GM11168 (cell line): Measurements from ENCODE around the gene CCL27.

Experiments used
- in situ Hi-C: fragments of 300-500 bp; cut with MboI; formaldehyde crosslinking; loops from one replicate; pipeline ENCODE4 v1.12.0; 2022; ENCODE audit warnings: low sequenced_read_pairs; ENCODE audit not compliant: unreplicated experiment

Gene CCL27, protein sequence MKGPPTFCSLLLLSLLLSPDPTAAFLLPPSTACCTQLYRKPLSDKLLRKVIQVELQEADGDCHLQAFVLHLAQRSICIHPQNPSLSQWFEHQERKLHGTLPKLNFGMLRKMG

DNA sequence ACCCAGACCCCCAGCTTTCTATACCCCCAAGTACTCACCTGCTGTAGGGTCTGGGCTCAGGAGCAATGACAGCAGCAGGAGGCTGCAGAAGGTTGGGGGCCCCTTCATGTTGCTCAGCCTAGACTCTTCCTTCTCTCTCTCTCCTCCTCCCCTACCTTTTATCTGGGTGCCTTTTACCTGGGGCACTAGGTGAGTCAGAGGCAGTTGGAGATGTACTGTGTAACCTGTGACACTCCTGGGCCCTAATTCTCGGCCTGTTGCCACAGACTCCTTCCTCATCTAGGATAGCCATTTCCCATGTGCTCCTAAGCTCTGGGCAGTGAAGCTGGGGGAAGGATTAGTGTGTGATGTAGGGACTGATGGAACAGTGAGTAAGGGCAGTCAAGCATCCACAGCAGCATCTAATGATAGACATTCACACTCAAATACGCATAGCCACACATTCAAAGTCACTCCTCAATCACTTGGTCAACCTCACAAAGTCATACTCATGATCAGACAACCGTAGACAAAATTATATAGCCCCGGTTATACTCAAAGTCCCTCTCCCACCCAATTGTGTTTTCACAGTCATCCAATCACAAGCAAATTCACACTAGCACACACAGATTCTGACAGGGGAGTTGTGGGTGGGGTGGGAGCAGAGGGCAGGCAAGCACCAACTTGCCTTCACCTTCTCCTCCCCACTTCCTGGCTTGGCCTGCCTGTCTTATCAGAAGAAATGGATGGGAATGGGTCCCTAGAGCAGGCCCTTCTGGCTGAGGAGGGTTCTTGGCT lies at the start of gene CCL27:
Gene CCL27, minus strand, starts transcription at position 132 of the 777 bp plus-strand sequence. Its CDS starts 24 bp downstream, at position 108.
- in situ Hi-C loops = no loop called here

- in situ Hi-C loops = no loop called here
Observed at GRCh38 chr9:34712140-34712539, 49.7 kb upstream of the CCL27 start.

DNA sequence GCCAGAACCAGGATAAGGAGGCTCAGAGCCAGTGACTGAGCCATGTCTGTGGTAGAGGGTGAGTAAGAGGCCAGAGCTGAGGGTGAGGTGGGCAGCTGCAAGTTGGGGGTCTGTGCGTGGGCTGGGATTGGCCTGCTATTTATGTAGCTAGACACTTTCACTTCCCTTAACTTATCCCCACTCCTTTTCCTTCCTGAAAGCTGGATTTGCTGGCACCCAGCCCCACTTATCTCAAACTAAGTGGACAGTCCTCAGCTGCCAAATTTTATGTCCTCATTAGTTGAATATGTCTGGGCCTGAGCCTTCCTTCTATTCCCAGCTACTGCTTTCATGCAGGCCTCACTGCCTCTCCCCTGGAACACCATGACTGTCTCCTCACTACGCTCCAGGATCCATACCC lies 47.6 kb upstream of the CCL27 start, which contains the start of gene CCL21:
Gene CCL21, minus strand, starts transcription at position 114 of the 400 bp plus-strand sequence. Its CDS starts 70 bp downstream, at position 44.
- in situ Hi-C loops = no loop called here

DNA sequence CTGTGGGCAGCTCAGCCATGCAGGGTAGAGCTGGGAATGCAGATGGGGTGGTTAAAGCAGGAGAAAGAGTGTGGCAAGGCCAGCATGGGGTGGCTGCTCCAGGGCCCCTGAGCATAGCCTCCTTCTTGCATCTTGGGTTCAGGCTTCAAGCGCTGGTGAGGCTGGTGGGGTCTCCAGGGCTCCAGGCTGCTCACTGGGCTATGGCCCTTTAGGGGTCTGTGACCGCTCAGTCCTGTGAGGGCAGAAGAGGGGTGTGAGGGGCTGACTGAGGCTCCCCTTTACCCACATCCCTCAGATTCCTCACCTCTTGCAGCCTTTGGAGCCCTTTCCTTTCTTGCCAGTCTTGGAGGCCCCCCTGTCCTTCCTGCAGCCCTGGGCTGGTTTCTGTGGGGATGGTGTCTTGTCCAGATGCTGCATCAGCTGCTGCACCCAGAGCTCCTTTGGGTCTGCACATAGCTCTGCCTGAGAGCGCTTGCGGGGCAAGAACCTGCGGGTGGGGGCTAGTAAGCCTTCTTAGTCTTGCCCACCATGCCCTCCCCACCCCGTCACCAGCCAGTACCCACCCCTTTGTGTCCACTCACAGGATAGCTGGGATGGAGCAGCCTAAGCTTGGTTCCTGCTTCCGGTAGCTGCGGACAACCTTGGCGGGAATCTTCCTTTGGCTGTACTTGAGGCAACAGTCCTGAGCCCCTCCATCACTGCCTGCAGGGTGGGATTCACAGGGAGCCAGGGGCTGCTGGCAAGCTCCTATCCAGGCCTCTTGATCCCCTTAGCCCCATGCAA lies 46.9 kb upstream of the CCL27 start:
- in situ Hi-C loops = no loop called here

- in situ Hi-C loops = no loop called here
Observed at GRCh38 chr9:34707130-34707529, 44.7 kb upstream of the CCL27 start.

DNA sequence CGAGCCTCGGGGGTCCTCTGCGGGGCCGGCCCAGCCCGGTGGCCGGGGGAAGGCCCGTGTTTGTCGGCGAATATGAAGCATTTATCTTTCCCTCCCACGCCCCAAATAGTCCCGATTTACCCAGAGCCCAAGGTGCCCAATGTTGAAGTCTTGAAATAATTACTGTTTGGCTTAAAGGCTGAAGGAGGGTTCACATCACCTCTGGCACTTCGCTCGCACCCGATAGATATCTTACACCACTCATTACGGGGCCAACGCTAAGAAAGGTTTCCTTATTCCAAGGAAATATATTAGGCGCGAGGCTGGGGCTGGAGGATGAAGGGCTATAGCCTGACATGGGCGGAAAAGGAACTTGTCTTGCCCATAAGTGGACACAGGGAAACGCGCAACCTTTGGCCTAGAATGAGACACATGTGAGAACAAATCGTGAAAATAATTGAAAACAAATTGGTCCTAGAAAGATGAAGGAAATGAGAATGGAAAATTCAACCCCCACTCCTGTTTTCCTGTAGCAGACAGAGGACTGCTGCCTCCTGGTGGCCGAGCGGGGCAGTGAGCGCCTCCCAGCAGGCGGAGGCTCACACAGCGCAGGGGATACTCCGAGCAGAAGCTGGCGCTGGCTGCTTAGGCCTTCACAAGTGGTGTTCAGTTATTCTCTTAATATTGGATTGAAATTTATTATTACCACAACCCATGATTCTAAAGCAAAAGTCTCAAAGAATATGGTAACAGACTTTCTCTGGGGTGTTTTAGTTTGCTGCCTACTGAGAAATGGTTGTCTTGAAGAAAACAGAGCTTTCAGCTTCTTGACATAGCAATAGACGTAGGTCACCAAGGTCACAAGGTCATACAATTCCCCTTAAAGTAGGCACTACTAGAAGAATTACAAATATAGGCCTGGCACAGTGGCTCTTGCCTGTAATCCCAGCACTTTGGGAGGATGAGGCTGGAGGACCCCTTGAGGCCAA lies 39.6 kb upstream of the CCL27 start:
- in situ Hi-C loops = no loop called here

DNA sequence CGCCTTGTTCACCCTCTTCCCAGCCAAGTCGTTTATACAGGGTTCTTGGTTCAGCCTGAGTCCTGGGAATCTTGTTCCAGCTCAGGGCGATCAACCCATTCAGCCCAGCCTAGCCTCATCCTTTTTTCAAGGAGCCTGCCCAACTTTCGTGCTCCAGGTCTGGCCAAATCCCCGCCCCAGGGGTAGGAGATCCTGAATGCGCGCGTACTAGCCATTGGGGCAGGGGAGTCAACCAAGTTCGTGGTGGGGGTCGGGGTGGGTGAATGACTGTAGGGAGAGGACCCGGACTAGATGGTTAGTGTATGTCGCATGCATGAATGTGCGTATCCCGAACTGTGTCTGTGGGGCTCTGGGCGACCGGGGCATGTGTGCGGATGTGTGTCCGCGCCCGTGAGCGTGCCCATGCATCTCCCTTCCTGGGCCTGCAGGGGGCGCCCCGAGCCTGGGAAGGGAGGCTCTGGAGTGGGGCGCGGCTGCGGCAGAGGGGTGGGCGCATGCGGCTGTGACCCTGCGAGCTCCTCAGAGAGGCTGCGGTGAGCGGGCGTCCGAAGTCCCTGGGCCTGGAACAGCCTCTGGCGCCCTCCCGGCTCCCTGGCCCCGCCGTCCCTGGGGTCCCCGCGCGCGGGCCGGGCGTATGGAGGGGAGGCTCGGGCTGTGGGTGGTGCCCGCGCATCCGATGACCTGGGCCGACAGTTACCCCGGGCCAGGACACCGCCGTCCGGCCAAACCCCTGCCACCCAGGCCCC lies 38.7 kb upstream of the CCL27 start:
- in situ Hi-C loops = no loop called here

GRCh38 chr9:34694811-34695210 lies 32.4 kb upstream of the CCL27 start:
- in situ Hi-C loops = no loop called here

- in situ Hi-C loops = no loop called here
Observed at GRCh38 chr9:34693560-34693959, 31.1 kb upstream of the CCL27 start.

- in situ Hi-C loops = no loop called here
Observed at GRCh38 chr9:34691936-34692315, 29.5 kb upstream of the CCL27 start.

GRCh38 chr9:34690983-34691935 lies 28.8 kb upstream of the CCL27 start, which contains the start of gene CCL19:
Gene CCL19 (minus strand): TSS chr9:34691276. CDS start chr9:34691139, 137 bp downstream.
- in situ Hi-C loops = no loop called here

DNA sequence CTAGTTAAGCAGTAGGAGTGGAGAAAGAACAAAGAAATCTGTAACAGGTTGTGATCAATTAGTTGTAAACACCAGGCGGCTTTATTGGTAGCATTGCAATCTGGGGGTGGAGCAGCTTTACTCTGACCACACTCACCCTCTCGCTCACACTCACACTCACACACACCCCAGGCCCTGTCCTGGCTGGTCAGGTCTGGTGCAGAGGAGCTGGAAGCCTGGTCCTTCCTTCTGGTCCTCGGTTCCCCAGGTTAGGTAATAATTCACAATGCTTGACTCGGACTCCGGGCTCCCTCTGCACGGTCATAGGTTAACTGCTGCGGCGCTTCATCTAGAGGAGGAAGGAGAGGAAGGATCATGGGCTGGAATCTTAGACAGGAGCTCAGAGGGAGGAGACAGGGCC lies 27.1 kb upstream of the CCL27 start:
- in situ Hi-C loops = no loop called here

DNA sequence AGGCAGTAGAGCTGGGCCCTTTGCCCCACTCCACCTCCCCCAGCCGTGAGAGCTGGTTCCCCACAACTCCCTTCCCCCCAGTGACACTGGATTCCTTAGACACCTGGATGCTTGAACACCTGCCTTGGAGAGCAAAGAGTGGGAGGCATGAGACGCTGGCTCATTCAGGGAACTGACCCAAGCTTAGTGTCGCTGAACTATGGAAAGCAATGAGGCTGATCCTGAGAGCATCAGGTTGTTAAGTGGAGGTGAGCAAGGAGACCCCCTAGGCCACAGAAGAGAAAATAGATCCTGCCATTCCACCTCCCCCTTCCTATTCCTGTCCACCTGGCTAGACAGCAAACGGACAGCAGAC lies 26.6 kb upstream of the CCL27 start:
- in situ Hi-C loops = no loop called here

DNA sequence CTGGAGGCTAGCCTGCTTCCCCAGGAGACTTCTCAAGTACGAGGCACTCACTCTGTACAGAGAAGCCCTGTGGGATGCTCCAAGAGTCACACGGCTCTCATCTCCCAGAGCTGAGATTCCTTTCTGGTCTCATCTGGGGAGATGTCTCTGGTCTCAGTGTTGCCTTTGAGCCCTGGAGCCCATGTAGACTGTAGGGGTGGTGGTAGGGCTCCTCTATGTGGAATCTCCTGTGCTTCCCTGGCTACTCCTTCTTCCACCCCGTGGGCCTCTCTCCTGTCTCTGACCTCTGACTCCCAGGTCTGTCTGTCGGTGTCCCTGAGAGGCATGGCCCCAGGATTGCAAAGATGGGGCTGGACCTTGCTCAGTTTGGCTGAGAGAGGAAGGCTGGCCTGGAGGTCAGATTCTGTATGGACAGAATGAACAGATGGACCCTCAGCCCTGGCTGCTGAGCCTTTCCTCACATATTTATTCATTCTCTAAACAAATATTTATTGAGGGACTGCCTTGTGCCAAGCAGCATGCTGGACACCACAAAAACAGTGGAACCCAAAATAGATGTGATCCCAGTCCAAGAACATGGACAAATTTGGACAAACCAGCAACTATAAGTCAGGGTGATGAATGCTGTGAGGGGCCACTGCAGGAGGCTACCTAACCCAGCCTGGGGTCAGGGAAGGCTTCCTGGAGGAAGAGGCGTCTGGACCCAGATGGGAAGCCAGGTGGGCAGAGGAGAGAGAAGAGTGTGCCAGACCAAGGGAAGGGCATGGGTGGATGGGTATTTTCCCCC lies 26.1 kb upstream of the CCL27 start:
- in situ Hi-C loops = no loop called here

DNA sequence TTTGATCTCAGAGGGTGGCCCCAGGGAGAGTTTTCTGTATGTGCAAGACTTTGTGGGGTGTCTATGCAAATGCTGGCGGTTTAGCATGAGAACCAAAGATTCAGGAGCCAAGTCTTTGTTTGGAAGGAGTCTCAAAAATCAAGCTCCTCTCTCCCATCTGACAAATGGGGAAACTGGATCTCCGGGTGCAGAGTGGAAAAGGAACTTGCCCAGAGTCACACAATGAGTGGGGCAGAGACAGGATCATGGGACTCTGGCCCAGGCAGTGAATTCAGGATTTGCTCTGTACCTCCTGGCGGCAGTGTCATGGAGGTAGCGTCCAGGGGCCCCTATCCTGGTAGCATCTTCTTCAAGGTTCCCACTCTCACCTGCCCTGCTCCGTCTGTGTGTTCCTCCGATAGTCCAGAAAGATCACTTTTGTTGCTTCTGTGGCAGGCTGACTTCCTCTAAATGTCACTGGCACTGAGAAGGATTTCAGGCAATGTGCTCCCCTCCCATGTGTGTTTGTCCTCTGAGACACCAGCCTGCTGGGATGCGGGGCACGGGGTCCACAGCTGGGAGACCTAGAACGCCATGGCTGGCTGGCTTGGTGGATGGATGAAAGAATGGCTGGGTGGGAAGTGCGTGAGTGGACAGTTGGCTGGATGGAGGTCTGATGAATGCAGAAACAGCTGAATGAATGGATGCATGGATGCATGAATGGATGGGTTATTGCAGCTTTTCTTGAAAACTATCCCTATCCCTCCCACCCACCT lies 25.0 kb upstream of the CCL27 start:
- in situ Hi-C loops = no loop called here

DNA sequence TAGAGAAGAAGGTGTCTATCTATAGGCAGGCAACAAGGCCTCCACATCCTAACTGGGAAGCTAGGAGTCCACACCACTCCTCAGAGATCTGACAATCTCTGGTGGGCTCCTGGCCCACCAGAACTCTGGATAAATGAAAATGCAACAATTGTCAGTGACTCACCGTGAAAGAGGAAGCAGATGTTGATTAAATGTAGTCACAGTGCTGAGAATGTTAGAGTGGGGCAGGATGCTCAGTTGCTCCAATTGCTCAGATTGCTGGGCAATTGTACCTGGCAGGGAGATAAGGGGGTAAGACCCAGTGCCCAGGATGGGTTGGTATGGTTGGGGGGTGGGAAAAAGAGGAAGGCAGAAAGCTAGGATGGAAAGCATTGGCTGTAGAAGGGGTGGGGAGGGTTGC lies 24.3 kb upstream of the CCL27 start:
- in situ Hi-C loops = no loop called here

- in situ Hi-C loops = no loop called here
Observed at GRCh38 chr9:34686231-34686630, 23.8 kb upstream of the CCL27 start.
